HCT116 (cell line): Measurements from ENCODE around the gene CSAD. TPM values are rescaled to one million over a fixed set of nuclear protein-coding genes. Genes with fewer than 3 reads are reported as not detected.

Experiments used
- ATAC-seq: fragments of 200-7000 bp; cut with Tn5 transposase; 2 replicates; pipeline ENCODE4 v1.9.1; 2020; ENCODE audit warnings: mild to moderate bottlenecking, moderate library complexity
- BruUV-seq: library from RNA; stranded (reverse); fragments of 400-500 nt; replicated peaks from 2 replicates; lab custom pipeline; 2021; lab: Mats Ljungman, UMichigan
- CTCF ChIA-PET: fragments of 300-600 bp; sonication (Branson Sonifier 250); formaldehyde crosslinking; loops from one replicate; lab custom pipeline; 2021; ENCODE audit warnings: antibody characterized with exemption; lab: Charles Lee
- POLR2A ChIA-PET: fragments of 300-600, 350-600 bp; sonication (Branson Sonifier 250); formaldehyde crosslinking; loops from one replicate; lab custom pipeline; 2021; ENCODE audit warnings: antibody characterized with exemption; lab: Charles Lee
- RAD21 ChIA-PET, 2 experiments: fragments of 300-600 bp; sonication (Branson Sonifier 250); formaldehyde crosslinking; loops; one replicate each; lab custom pipeline; 2023; ENCODE audit warnings: low total read pairs in 2 of 2; ENCODE audit not compliant: uncharacterized antibody in 2 of 2, unreplicated experiment in 2 of 2, low non-redundant PET in 1 of 2; lab: Charles Lee
- DNase-seq: peaks from one replicate; pipeline ENCODE4 v3.0.0-alpha.2; 2010; ENCODE audit warnings: low read depth, low spot score
- H2AFZ ChIP-seq: fragments of 200-600 bp; shearing (Covaris generic), sonication (generic); 2 replicates; pipeline ENCODE4 v1.6.1; 2017; ENCODE audit warnings: low read depth, mixed run types, mixed read lengths, antibody characterized with exemption, low read length; ENCODE audit not compliant: poor library complexity, severe bottlenecking
- H3K27ac ChIP-seq: 2 replicates; pipeline ENCODE4 v1.5.1; 2012; ENCODE audit warnings: low read depth, low read length
- H3K27me3 ChIP-seq: fragments of 200-600 bp; sonication (generic); 2 replicates; pipeline ENCODE4 v1.6.1; 2016; ENCODE audit warnings: mixed run types, low read length, mixed read lengths; ENCODE audit not compliant: insufficient read depth
- H3K36me3 ChIP-seq, 2 experiments: fragments of 200-500 bp in 1 of 2; fragments of 200-600 bp in 1 of 2; sonication (Bioruptor generic) in 1 of 2; sonication (generic) in 1 of 2; 2 replicates each; pipeline versions ENCODE4 v1.5.1 to v1.6.1; 2014 to 2016; ENCODE audit warnings: low read length in 2 of 2, inconsistent platforms in 1 of 2, mixed read lengths in 1 of 2, mixed run types in 1 of 2; ENCODE audit not compliant: insufficient read depth in 2 of 2, control insufficient read depth in 1 of 2
- H3K4me1 ChIP-seq, 2 experiments: fragments of 200-600 bp in 1 of 2; sonication (generic) in 1 of 2; 2 replicates each; pipeline versions ENCODE4 v1.5.1 to v1.6.1; 2012 to 2017; ENCODE audit warnings: low read length in 2 of 2, inconsistent platforms in 1 of 2, mild to moderate bottlenecking in 1 of 2, mixed read lengths in 1 of 2, mixed run types in 1 of 2, moderate library complexity in 1 of 2; ENCODE audit not compliant: insufficient read depth in 2 of 2, control insufficient read depth in 1 of 2
- H3K4me2 ChIP-seq: fragments of 200-600 bp; sonication (generic); 2 replicates; pipeline ENCODE4 v1.6.1; 2017; ENCODE audit warnings: mixed run types, low read length, mixed read lengths
- H3K4me3 ChIP-seq, 2 experiments: fragments of 200-600 bp in 1 of 2; sonication (generic) in 1 of 2; replicated peaks in 1 of 2; 2 replicates each; pipeline ENCODE4 v1.5.1; 2011 to 2016; ENCODE audit warnings: low read length in 2 of 2, control low read depth in 1 of 2, low read depth in 1 of 2, mild to moderate bottlenecking in 1 of 2, mixed read lengths in 1 of 2, mixed run types in 1 of 2
- H3K79me2 ChIP-seq: fragments of 200-600 bp; sonication (generic); 2 replicates; pipeline ENCODE4 v1.6.1; 2017; ENCODE audit warnings: mild to moderate bottlenecking, mixed run types, low read length, moderate library complexity, mixed read lengths; ENCODE audit not compliant: insufficient read depth
- H3K9ac ChIP-seq: fragments of 200-600 bp; sonication (generic); 2 replicates; pipeline ENCODE4 v1.6.1; 2016; ENCODE audit warnings: low read length, mixed read lengths
- H3K9me2 ChIP-seq: fragments of 200-600 bp; sonication (generic), shearing (Covaris generic); 2 replicates; pipeline ENCODE4 v1.6.1; 2017; ENCODE audit warnings: mixed run types, mild to moderate bottlenecking, moderate library complexity; ENCODE audit not compliant: insufficient read depth
- H3K9me3 ChIP-seq, 2 experiments: fragments of 200-500 bp in 1 of 2; fragments of 200-600 bp in 1 of 2; sonication (Bioruptor generic) in 1 of 2; sonication (generic) in 1 of 2; 2 replicates each; pipeline ENCODE4 v1.6.1; 2014 to 2017; ENCODE audit warnings: low read length in 2 of 2, mixed read lengths in 2 of 2, inconsistent platforms in 1 of 2, low read depth in 1 of 2, mild to moderate bottlenecking in 1 of 2, mixed run types in 1 of 2, moderate library complexity in 1 of 2; ENCODE audit not compliant: control insufficient read depth in 1 of 2, insufficient read depth in 1 of 2
- H4K20me1 ChIP-seq: fragments of 200-600 bp; sonication (generic), shearing (Covaris generic); 2 replicates; pipeline ENCODE4 v1.6.1; 2017; ENCODE audit warnings: mixed run types, mild to moderate bottlenecking, moderate library complexity; ENCODE audit not compliant: insufficient read depth
- CBX3 ChIP-seq: IDR thresholded peaks from 2 replicates; pipeline ENCODE4 v1.6.1; 2012; ENCODE audit warnings: low read depth
- CEBPB ChIP-seq: IDR thresholded peaks from 2 replicates; pipeline ENCODE4 v1.6.1; 2012; ENCODE audit warnings: low read depth
- CTCF ChIP-seq, 3 experiments: fragments of 200-600 bp in 1 of 3; sonication (generic) in 1 of 3; IDR thresholded peaks in 2 of 3; conservative IDR thresholded peaks in 1 of 3; 2 replicates each; pipeline ENCODE4 v1.5.1; 2012 to 2017; ENCODE audit warnings: low read depth in 2 of 3, low read length in 2 of 3, antibody characterized with exemption in 1 of 3, borderline replicate concordance in 1 of 3, control low read depth in 1 of 3, mild to moderate bottlenecking in 1 of 3, mixed read lengths in 1 of 3, mixed run types in 1 of 3, moderate library complexity in 1 of 3; ENCODE audit not compliant: insufficient read depth in 1 of 3
- EGR1 ChIP-seq: IDR thresholded peaks from 2 replicates; pipeline ENCODE4 v1.6.1; 2012; ENCODE audit warnings: low read depth
- ELF1 ChIP-seq: IDR thresholded peaks from 2 replicates; pipeline ENCODE4 v1.6.1; 2012; ENCODE audit warnings: low read depth, borderline replicate concordance
- EZH2 ChIP-seq: fragments of 200-600 bp; sonication (generic); IDR thresholded peaks from 2 replicates; pipeline ENCODE4 v1.6.1; 2017; ENCODE audit warnings: antibody characterized with exemption, mixed run types
- JUND ChIP-seq: IDR thresholded peaks from 2 replicates; pipeline ENCODE4 v1.6.1; 2012
- POLR2A ChIP-seq: IDR thresholded peaks from 2 replicates; pipeline ENCODE4 v1.7.0; 2011; ENCODE audit warnings: borderline replicate concordance; ENCODE audit not compliant: insufficient read depth, insufficient read length; ENCODE audit errors: extremely low read depth
- SIN3A ChIP-seq: IDR thresholded peaks from 2 replicates; pipeline ENCODE4 v1.6.1; 2012; ENCODE audit warnings: low read depth
- SP1 ChIP-seq: IDR thresholded peaks from 2 replicates; pipeline ENCODE4 v1.6.1; 2012; ENCODE audit warnings: low read depth
- SRF ChIP-seq: IDR thresholded peaks from 2 replicates; pipeline ENCODE4 v1.6.1; 2012; ENCODE audit warnings: low read depth
- ZBTB33 ChIP-seq: IDR thresholded peaks from 2 replicates; pipeline ENCODE4 v1.6.1; 2011; ENCODE audit warnings: mild to moderate bottlenecking, low read length, moderate library complexity; ENCODE audit not compliant: insufficient replicate concordance; ENCODE audit errors: extremely low read depth
- intact Hi-C: fragments of 100-400 bp; cut with micrococcal nuclease; formaldehyde crosslinking; loops from 2 replicates; pipeline ENCODE4 v1.10.0; 2022
- total RNA-seq: library from RNA; stranded (reverse); gene quantifications from one replicate; pipeline ENCODE4 v1.2.1, GENCODE V29; 2021; ENCODE audit not compliant: unreplicated experiment

Gene CSAD
- total RNA-seq, 1 experiment from 2014 or later, result 20.3 TPM

- no peaks in the 10 kb centered on the region for H4K20me1 ChIP-seq
- no TSS peak for BruUV-seq
- no peaks in the 10 kb centered on the region for H3K9me2 ChIP-seq
- H3K4me1 ChIP-seq, result peaks cover 3 to 28% of the 10 kb centered on the region in 2 experiments; a peak in 3 of 4 replicates
- no peaks in the 10 kb centered on the region for H3K36me3 ChIP-seq
- POLR2A ChIA-PET, result no interaction called here
- TF ChIP-seq ZBTB33, result no peak
- no peak for TF ChIP-seq POLR2A
- no peak for TF ChIP-seq SRF
- H3K27me3 ChIP-seq, result no peaks in the 10 kb centered on the region
- no peaks in the 10 kb centered on the region for H3K79me2 ChIP-seq
- intact Hi-C loops, result no loop called here
- CTCF ChIA-PET, result no interaction called here
- no peak overlapping the region for H2AFZ ChIP-seq
- no peak overlapping the region for H3K4me3 ChIP-seq
- H3K27ac ChIP-seq, result no peak overlapping the region
- H3K9ac ChIP-seq, result no peak overlapping the region
- RAD21 ChIA-PET, result no interaction called here
- ATAC-seq, result no peak
- H3K9me3 ChIP-seq, result no peaks in the 10 kb centered on the region
- DNase-seq, result no peak
- H3K4me2 ChIP-seq, result no peak overlapping the region
Observed at GRCh38 chr12:53200458-53201176, 19.9 kb upstream of the CSAD start.

- Histone ChIP-seq H2AFZ (no peak overlapping the region), H3K4me3 (no peak overlapping the region), H3K79me2 (no peaks in the 10 kb centered on the region), H3K9me2 (no peaks in the 10 kb centered on the region), H3K27me3 (no peaks in the 10 kb centered on the region), H3K36me3 (no peaks in the 10 kb centered on the region), H3K4me2 (no peak overlapping the region), H3K9me3 (no peaks in the 10 kb centered on the region), H4K20me1 (no peaks in the 10 kb centered on the region), H3K9ac (no peak overlapping the region), H3K27ac (no peak overlapping the region), H3K4me1 (peaks cover 3 to 26% of the 10 kb centered on the region in 2 experiments; a peak in 3 of 4 replicates)
- no peak for DNase-seq
- intact Hi-C loops, result no loop called here
- POLR2A ChIA-PET, result no interaction called here
- ATAC-seq, result no peak
- RAD21 ChIA-PET, result no interaction called here
- BruUV-seq, result no TSS peak
- TF ChIP-seq EZH2 (no peak), ELF1 (no peak), CBX3 (no peak), EGR1 (no peak), CEBPB (no peak), JUND (no peak), SP1 (no peak), ZBTB33 (no peak), CTCF (IDR thresholded peaks at IDR 0.05 in 2 of 3, conservative IDR thresholded peaks at IDR 0.05 in 1 of 3; ENCODE audit: borderline replicate concordance in 1 of 3, insufficient read depth in 1 of 3, low read depth in 2 of 3, low read length in 2 of 3) (no peak), SIN3A (no peak)
- CTCF ChIA-PET, result no interaction called here
Observed at GRCh38 chr12:53200107-53200457, 19.4 kb upstream of the CSAD start.
